GM12878 (cell line): ENCODE data around the gene GAK. TPM values are rescaled to one million over a fixed set of nuclear protein-coding genes. Genes with fewer than 3 reads are reported as not detected.
A peak's percentile ranks its signal among the peaks of the same experiment; 100 is the strongest.

ENCODE experiments used
- ATAC-seq: fragments of 200-7000 bp; cut with Tn5 transposase; 3 replicates; pipeline ENCODE4 v1.9.1; 2020; ENCODE audit warnings: mild to moderate bottlenecking, moderate library complexity
- BruUV-seq: library from RNA; stranded (reverse); fragments of 400-500 nt; replicated peaks from 2 replicates; lab custom pipeline; 2021; lab: Mats Ljungman, UMichigan
- CTCF ChIA-PET: fragments of 300-600 bp; sonication (Branson Sonifier 250); formaldehyde crosslinking; extraction: SDS; loops from one replicate; lab custom pipeline; 2021; ENCODE audit warnings: inconsistent platforms; lab: Yijun Ruan, JAX
- POLR2A ChIA-PET: fragments of 350-600 bp; formaldehyde crosslinking; extraction: SDS; loops from one replicate; lab custom pipeline; 2021; ENCODE audit warnings: inconsistent platforms; lab: Charles Lee
- RAD21 ChIA-PET: fragments of 300-600 bp; sonication (Branson Sonifier 250); formaldehyde crosslinking; loops from one replicate; lab custom pipeline; 2023; ENCODE audit warnings: antibody characterized with exemption; ENCODE audit not compliant: unreplicated experiment; lab: Charles Lee
- SMC1A ChIA-PET: fragments of 300-600 bp; sonication (Branson Sonifier 250); formaldehyde crosslinking; loops from one replicate; lab custom pipeline; 2023; ENCODE audit not compliant: unreplicated experiment, uncharacterized antibody; lab: Charles Lee
- DNase-seq: peaks from one replicate; pipeline ENCODE4 v3.0.0-alpha.2; 2011; ENCODE audit warnings: low read depth, low spot score
- FAIRE-seq: peaks from 3 replicates; lab custom pipeline; 2011; peaks lifted over from hg19 to GRCh38; lab: Jason Lieb, UNC
- H2AFZ ChIP-seq: 2 replicates; pipeline ENCODE4 v1.6.0; 2011; ENCODE audit warnings: low read depth, low read length, control low read depth; ENCODE audit not compliant: control insufficient read depth
- H3K27ac ChIP-seq: 2 replicates; pipeline ENCODE4 v1.5.1; 2011; ENCODE audit warnings: control low read depth; ENCODE audit not compliant: control insufficient read depth, insufficient read depth
- H3K27me3 ChIP-seq, 2 experiments: replicated peaks in 1 of 2; 2 replicates each; pipeline versions ENCODE4 v1.6.0 to v1.6.1; 2011; ENCODE audit warnings: low read length in 1 of 2; ENCODE audit not compliant: control insufficient read depth in 2 of 2, insufficient read depth in 2 of 2
- H3K36me3 ChIP-seq, 2 experiments: 2 replicates each; pipeline ENCODE4 v1.5.1; 2011; ENCODE audit warnings: low read length in 1 of 2; ENCODE audit not compliant: control insufficient read depth in 2 of 2, insufficient read depth in 2 of 2
- H3K4me1 ChIP-seq: 2 replicates; pipeline ENCODE4 v1.6.1; 2011; ENCODE audit warnings: mild to moderate bottlenecking, low read length, moderate library complexity, mixed read lengths; ENCODE audit not compliant: control insufficient read depth, insufficient read depth
- H3K4me2 ChIP-seq: 2 replicates; pipeline ENCODE4 v1.6.0; 2011; ENCODE audit warnings: control low read depth; ENCODE audit not compliant: control insufficient read depth, insufficient read depth
- H3K4me3 ChIP-seq: fragments of 200-600 bp; sonication (generic); 2 replicates; pipeline ENCODE4 v1.5.1; 2016
- H3K79me2 ChIP-seq: 2 replicates; pipeline ENCODE4 v1.6.0; 2011; ENCODE audit warnings: low read length; ENCODE audit not compliant: control insufficient read depth, insufficient read depth
- H3K9ac ChIP-seq: 2 replicates; pipeline ENCODE4 v1.8.0; 2011; ENCODE audit warnings: low read length, control low read depth, mixed read lengths; ENCODE audit not compliant: control insufficient read depth, insufficient read depth
- H3K9me3 ChIP-seq: replicated peaks from 3 replicates; pipeline ENCODE4 v1.5.1; 2011; ENCODE audit warnings: mild to moderate bottlenecking, low read length; ENCODE audit not compliant: control insufficient read depth, insufficient read depth
- H4K20me1 ChIP-seq: 2 replicates; pipeline ENCODE4 v1.6.0; 2011; ENCODE audit not compliant: control insufficient read depth, insufficient read depth
- ASH2L ChIP-seq: fragments of 300-600, 200-600 bp; sonication (generic); IDR thresholded peaks from 2 replicates; pipeline ENCODE4 v1.6.1; 2017; ENCODE audit warnings: low read depth, mild to moderate bottlenecking, borderline replicate concordance
- BHLHE40 ChIP-seq, 2 experiments: fragments of 450-650 bp in 1 of 2; IDR thresholded peaks; 2 replicates each; pipeline ENCODE4 v1.6.1; 2011 to 2017; ENCODE audit warnings: low read depth in 2 of 2, borderline replicate concordance in 1 of 2, improper control_type of control experiment in 1 of 2, low read length in 1 of 2, mild to moderate bottlenecking in 1 of 2
- BRCA1 ChIP-seq: IDR thresholded peaks from 2 replicates; pipeline ENCODE4 v1.6.1; 2011; ENCODE audit warnings: low read depth, low read length, improper control_type of control experiment
- NFYB ChIP-seq: IDR thresholded peaks from 2 replicates; pipeline ENCODE4 v1.6.1; 2011; ENCODE audit warnings: low read depth, mild to moderate bottlenecking, low read length, improper control_type of control experiment, moderate library complexity; ENCODE audit not compliant: insufficient read depth
- POLR2A ChIP-seq: IDR thresholded peaks from 2 replicates; pipeline ENCODE4 v1.6.1; 2011; ENCODE audit warnings: low read depth, mild to moderate bottlenecking, low read length
- RUNX3 ChIP-seq: IDR thresholded peaks from 2 replicates; pipeline ENCODE4 v1.6.1; 2012; ENCODE audit warnings: low read length, inconsistent platforms
- STAT1 ChIP-seq: fragments of 450-650 bp; conservative IDR thresholded peaks from 2 replicates; pipeline ENCODE4 v1.6.1; 2014; ENCODE audit warnings: antibody characterized with exemption, mild to moderate bottlenecking
- TCF7 ChIP-seq: IDR thresholded peaks from 2 replicates; pipeline ENCODE4 v1.6.1; 2014; ENCODE audit warnings: antibody characterized with exemption, borderline replicate concordance
- ZNF622 ChIP-seq: fragments of 450-650 bp; IDR thresholded peaks from 2 replicates; pipeline ENCODE4 v1.6.1; 2017; ENCODE audit warnings: mild to moderate bottlenecking, inconsistent platforms
- WGBS: methylation state at CpG from one replicate; pipeline ENCODE4 v1.1.6; 2016; ENCODE audit warnings: low lambda C conversion rate; ENCODE audit not compliant: insufficient replicate concordance, insufficient coverage; ENCODE audit errors: missing lambda C conversion rate; 5-methylcytosine and 5-hydroxymethylcytosine counted together
- in situ Hi-C: fragments of 300-500 bp; cut with MboI; formaldehyde crosslinking; loops from 9 replicates; pipeline ENCODE4 v1.14.3; 2018; ENCODE audit warnings: mixed read lengths
- intact Hi-C: fragments of 100-400 bp; cut with micrococcal nuclease; formaldehyde crosslinking; loops from one replicate; pipeline ENCODE4 v1.14.2; 2022; ENCODE audit not compliant: unreplicated experiment
- polyA plus RNA-seq, 11 experiments: library from polyadenylated mRNA; depleted of rRNA in 4 of 11; unstranded in 6 of 11; stranded (reverse) in 5 of 11; fragments of >200 nt; fragmentation: Nextera tagmentation in 4 of 11; fragmentation: Illumina TruSeq in 1 of 11; extraction: Ambion mirVana in 4 of 11; extraction: Trizol in 1 of 11; gene quantifications; 1 replicate in 1 of 11; 2 replicates in 10 of 11; pipeline versions ENCODE4 v1.2.1 to v1.2.3, GENCODE V29; 2011 to 2016; ENCODE audit warnings: inconsistent platforms in 2 of 11, missing spikeins in 2 of 11, low read depth in 1 of 11
- total RNA-seq, 4 experiments: library from RNA; depleted of rRNA in 3 of 4; stranded (reverse); fragments of >200 nt in 3 of 4; fragmentation: Illumina TruSeq in 1 of 4; extraction: Trizol in 1 of 4; gene quantifications; 2 replicates each; pipeline versions ENCODE4 v1.2.1 to v1.2.3, GENCODE V29; 2013 to 2021
- TF ChIP-seq, protein P1 (sequence below): fragments of 450-650 bp; IDR thresholded peaks from 2 replicates; pipeline ENCODE4 v1.6.1; 2016; ENCODE audit warnings: mild to moderate bottlenecking, moderate library complexity, borderline replicate concordance
- TF ChIP-seq, protein P2 (sequence below): fragments of 450-650 bp; IDR thresholded peaks from 2 replicates; pipeline ENCODE4 v1.6.1; 2017; ENCODE audit warnings: antibody characterized with exemption, mild to moderate bottlenecking, moderate library complexity
- TF ChIP-seq, protein P3 (sequence below): IDR thresholded peaks from 2 replicates; pipeline ENCODE4 v1.6.1; 2011; ENCODE audit warnings: borderline replicate concordance, low read depth, mild to moderate bottlenecking, moderate library complexity, low read length; ENCODE audit not compliant: insufficient read depth, poor library complexity, severe bottlenecking

Gene GAK
- total and polyA plus RNA-seq, 10 of the 15 experiments (the other 5 are each of a cell fraction or from before 2014, with no cell fraction given), result 0.82 to 127 (median 53.8) TPM

DNA sequence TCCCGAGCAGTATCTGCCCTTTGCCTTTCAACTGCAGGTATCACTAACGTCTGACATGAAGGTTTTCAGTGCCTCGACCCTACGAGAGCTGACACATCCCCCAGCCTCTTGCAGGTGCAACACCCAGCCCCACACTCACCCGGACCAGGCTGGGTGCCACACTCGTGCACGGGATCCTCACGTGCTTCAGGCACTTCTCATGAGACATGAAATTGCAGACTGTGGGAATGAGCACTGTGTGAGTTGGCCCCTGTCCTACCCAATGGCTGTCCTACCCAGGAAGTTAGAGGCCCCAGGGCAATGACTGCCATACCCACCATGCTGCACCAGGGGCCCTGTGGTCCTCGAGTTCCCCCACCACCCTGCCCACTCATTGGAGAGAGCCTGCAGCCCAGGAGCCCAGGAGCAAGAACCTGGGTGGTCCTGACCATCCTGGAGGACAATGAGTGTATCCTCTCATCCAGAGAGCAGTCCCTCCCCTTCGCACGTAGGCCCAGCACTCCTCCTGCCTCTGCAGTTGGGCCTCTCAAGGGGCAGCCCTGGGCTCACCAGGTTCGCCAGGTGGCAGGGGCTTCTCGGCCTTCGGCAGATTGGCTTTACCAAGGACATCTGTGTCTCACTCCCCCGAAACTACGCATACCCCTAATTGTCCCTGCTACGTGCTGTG, 38.9 kb upstream of the GAK start (continued):
- TF ChIP-seq ZNF622 (no peak), BRCA1 (no peak), ASH2L (no peak)
- TF ChIP-seq, protein P1, sequence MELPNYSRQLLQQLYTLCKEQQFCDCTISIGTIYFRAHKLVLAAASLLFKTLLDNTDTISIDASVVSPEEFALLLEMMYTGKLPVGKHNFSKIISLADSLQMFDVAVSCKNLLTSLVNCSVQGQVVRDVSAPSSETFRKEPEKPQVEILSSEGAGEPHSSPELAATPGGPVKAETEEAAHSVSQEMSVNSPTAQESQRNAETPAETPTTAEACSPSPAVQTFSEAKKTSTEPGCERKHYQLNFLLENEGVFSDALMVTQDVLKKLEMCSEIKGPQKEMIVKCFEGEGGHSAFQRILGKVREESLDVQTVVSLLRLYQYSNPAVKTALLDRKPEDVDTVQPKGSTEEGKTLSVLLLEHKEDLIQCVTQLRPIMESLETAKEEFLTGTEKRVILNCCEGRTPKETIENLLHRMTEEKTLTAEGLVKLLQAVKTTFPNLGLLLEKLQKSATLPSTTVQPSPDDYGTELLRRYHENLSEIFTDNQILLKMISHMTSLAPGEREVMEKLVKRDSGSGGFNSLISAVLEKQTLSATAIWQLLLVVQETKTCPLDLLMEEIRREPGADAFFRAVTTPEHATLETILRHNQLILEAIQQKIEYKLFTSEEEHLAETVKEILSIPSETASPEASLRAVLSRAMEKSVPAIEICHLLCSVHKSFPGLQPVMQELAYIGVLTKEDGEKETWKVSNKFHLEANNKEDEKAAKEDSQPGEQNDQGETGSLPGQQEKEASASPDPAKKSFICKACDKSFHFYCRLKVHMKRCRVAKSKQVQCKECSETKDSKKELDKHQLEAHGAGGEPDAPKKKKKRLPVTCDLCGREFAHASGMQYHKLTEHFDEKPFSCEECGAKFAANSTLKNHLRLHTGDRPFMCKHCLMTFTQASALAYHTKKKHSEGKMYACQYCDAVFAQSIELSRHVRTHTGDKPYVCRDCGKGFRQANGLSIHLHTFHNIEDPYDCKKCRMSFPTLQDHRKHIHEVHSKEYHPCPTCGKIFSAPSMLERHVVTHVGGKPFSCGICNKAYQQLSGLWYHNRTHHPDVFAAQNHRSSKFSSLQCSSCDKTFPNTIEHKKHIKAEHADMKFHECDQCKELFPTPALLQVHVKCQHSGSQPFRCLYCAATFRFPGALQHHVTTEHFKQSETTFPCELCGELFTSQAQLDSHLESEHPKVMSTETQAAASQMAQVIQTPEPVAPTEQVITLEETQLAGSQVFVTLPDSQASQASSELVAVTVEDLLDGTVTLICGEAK, result no peak

DNA sequence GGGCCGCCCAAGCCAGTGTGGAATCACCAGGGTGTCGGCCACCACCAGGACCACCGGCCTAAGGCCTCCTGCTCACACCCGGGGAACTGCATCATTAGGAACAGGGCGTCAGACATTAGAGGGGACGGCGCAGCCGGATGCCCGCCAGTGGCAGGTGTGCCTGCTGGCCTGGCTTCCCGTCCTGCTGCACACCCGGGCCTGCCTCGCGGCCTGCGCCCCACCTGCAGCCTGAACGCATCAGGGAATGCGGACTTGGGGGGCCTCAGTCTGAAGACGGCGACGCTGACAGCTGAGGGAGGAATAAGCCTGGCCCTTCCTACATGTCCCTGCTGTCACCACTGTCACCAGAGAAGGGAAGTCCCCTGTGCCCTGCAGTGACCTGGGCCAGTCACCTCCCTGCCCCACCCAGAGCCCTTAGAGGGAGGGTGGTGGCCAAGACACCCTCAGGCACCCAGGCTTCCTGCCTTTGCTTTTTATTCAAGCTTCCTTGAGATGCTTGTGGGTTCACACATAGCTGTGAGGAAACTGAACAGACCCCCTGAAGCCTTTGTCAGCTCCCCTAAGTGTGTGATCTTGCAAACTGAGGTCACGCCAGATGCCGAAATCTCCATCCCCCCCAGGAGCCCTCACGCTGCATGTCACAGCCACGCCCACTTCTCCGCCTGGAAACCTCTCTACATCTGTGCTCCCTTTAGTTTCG, 38.1 kb upstream of the GAK start:
- ChIA-PET SMC1A (no interaction called here), CTCF (no interaction called here), POLR2A (no interaction called here), RAD21 (no interaction called here)
- Histone ChIP-seq H4K20me1 (no peaks in the 10 kb centered on the region), H3K27me3 (no peaks in the 10 kb centered on the region), H3K4me3 (no peak overlapping the region), H3K9ac (no peak overlapping the region), H3K79me2 (no peaks in the 10 kb centered on the region), H3K9me3 (no peaks in the 10 kb centered on the region; the same call in 2 of the 3 replicates), H3K36me3 (no peaks in the 10 kb centered on the region), H3K4me2 (no peak overlapping the region), H3K27ac (no peak overlapping the region), H3K4me1 (peaks cover 5% of the 10 kb centered on the region; the same call in 1 of the 2 replicates), H2AFZ (no peak overlapping the region)
- no peak for TF ChIP-seq BHLHE40 (IDR thresholded peaks at IDR 0.05; ENCODE audit: borderline replicate concordance in 1 of 2, low read depth in 2 of 2, low read length in 1 of 2)
- TF ChIP-seq NFYB, result no peak
- TF ChIP-seq TCF7, result no peak
- TF ChIP-seq, protein P2, sequence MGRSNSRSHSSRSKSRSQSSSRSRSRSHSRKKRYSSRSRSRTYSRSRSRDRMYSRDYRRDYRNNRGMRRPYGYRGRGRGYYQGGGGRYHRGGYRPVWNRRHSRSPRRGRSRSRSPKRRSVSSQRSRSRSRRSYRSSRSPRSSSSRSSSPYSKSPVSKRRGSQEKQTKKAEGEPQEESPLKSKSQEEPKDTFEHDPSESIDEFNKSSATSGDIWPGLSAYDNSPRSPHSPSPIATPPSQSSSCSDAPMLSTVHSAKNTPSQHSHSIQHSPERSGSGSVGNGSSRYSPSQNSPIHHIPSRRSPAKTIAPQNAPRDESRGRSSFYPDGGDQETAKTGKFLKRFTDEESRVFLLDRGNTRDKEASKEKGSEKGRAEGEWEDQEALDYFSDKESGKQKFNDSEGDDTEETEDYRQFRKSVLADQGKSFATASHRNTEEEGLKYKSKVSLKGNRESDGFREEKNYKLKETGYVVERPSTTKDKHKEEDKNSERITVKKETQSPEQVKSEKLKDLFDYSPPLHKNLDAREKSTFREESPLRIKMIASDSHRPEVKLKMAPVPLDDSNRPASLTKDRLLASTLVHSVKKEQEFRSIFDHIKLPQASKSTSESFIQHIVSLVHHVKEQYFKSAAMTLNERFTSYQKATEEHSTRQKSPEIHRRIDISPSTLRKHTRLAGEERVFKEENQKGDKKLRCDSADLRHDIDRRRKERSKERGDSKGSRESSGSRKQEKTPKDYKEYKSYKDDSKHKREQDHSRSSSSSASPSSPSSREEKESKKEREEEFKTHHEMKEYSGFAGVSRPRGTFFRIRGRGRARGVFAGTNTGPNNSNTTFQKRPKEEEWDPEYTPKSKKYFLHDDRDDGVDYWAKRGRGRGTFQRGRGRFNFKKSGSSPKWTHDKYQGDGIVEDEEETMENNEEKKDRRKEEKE, result no peak
- no peak for TF ChIP-seq RUNX3
- peak; percentile 23; the same call in 1 of the 2 replicates for TF ChIP-seq POLR2A
- TF ChIP-seq, protein P3, sequence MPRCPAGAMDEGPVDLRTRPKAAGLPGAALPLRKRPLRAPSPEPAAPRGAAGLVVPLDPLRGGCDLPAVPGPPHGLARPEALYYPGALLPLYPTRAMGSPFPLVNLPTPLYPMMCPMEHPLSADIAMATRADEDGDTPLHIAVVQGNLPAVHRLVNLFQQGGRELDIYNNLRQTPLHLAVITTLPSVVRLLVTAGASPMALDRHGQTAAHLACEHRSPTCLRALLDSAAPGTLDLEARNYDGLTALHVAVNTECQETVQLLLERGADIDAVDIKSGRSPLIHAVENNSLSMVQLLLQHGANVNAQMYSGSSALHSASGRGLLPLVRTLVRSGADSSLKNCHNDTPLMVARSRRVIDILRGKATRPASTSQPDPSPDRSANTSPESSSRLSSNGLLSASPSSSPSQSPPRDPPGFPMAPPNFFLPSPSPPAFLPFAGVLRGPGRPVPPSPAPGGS, result no peak
- TF ChIP-seq STAT1, result no peak
- FAIRE-seq (no peak), DNase-seq (no peak), ATAC-seq (no peak)
- in situ Hi-C loops (no loop called here), intact Hi-C loops (loop anchor here (5.0 kb wide), 1 partner anchor 33 kb away; no protein-coding TSS in a partner anchor)
- 78% methylated on average over 25 of the region's 25 CpGs for WGBS
- BruUV-seq, result TSS peak; percentile 60
